ENCODE results near the gene AAGAB.

DNA sequence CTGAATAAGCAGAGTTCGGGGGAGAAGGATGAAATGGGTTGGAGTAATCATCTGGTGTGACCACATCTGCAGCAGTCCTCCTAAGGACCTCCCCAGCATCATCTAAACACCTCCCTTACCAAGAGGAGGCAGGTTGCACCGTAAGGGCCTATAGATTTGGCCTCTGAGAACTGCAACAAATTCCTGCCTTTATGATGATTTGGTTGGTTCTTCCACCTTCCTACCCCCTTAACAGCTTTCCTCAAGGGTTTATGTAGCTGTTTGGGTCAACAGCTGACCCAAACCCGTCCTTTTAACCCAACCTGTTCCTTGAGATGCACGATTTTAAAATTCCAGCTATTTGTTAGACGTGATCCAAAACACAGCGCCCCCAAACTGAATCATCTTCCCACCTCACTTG is 58.2 kb downstream of the AAGAB start:
- TF ChIP-seq YY1 (IDR thresholded peaks at IDR 0.05; ENCODE audit: insufficient read depth, insufficient read length) (no peak), SUZ12 (IDR thresholded peaks at IDR 0.05; ENCODE audit: extremely low read depth, insufficient read depth, insufficient read length) (no peak)

All from NT2/D1 (cell line).